DMS53 treated with DMSO at 0.1 percent for 48 hours (cell line): ENCODE results near the gene TNNT2.

Experiments used
- DNase-seq: peaks from one replicate; lab custom pipeline; 2025; ENCODE audit not compliant: unreplicated experiment; lab: John Stamatoyannopoulos, UW

Gene TNNT2

DNA sequence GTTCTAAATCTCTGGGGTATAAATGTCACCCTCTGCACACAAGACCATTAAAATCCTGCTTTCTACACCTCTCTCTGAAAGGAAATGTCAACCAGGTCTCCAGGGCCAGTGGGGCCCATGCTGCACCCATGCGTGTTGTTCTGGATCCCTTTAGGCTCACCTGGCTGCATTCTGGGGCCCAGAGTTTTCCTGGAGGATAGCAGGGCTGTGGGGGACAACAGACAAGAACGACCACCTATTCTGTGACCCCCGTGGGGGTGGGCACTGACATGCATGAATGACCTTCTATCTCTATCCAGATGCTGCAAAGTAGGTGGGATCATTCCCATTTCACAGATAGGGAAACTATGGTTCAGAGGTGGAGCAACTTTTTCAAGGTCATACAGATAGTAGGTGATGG, 41.6 kb downstream of the TNNT2 start:
- DNase-seq, result no peak

DNA sequence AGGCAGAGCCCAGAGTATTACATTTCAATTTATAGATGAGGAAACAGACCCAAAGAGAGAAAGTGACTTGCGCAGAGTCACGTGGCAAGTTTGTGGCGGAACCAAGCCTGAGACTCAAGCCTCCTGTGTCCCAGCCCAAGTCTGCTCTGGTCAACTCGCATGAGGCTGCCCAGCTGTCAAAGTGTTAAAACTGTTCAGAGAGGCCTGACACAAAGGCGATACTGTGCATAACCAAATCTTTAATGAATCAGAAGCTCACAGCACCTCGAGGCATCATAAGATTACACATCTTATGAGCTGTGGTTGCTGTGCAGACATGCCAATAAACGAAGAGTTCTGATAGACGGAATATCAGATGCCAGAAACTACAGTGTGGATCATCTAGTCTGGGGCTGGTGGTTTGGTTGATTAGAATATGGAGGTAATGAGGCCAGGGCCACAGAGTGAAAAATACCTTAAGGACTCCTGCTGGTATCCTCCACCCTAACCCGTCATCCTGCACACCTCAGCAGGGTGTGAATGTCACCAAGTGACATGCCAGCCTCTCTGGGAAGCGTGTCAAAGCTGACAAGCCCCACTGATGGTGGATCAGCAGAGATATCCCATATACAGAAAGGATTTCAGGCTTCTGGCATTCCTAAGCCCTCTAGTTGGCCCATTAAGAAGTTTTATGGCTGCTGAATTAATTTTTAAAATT, 42.2 kb downstream of the TNNT2 start:
- no peak for DNase-seq

DNA sequence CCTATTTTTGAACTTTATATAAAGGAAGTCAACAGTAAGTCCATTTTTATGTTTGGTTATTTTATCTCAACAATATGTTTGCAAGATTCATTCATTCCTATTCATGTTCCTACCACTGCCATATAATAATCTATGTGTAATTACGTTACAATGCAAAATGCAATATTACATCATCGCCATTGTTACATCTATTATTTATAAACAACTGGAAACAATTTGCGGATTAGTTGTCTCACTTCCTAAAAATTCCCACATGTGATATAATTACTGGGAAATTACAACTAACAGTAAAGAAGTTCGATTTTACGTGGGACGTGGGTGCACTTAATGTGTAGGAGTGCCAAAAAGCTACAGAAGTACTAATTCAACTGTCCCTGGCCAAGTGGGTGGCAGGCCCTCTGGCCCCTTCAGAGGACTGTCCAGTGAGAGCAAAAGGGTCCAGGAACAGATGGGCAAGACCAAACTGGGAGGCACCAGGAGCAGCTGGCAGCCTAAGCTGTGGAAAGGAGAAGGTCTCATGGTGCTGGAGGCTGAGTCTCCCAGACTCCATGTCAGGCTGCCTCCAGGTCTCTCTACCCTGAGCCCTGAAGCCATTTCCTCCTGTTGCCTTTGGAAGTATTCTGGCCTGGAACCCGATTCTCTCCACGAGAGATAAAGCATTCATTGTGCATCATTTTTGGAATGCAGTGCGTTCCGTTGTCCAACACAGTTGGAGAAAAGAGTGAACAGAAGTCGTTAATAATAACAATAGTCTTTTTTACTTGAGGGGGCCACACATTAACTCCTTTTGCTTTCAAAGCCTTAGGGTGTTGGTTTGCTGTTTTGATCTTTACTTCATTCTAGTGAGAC, 42.9 kb downstream of the TNNT2 start:
- DNase-seq, result no peak

DNA sequence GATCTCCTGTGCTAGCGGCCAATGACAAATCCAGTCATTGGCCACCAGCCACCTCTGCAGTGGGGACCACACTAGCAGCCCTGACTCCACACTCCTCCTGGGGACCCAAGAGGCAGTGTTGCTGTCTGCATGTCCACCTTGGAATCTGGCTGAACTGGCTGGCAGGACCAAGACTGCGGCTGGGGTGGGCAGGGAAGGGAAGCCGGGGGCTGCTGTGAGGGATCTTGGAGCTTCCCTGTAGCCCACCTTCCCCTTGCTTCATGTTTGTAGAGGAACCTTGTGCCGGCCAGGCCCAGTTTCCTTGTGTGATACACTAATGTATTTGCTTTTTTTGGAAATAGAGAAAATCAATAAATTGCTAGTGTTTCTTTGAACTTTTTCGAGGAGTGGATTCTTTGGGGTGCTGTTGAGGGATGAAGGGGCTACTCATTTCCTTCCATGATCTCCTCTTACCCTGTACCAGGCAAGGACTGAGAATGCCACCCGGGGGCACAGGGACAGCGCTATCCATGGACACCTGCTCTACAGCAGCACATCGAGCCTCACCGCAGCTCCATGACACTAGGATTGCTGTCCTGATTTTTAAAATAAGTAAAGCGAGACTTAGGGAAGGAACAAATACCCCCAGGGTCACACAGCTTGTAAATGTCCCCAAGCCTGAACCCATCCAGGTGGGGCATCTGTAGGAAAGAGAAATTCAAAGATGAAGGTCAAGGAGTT, 44.7 kb downstream of the TNNT2 start:
- DNase-seq, result no peak

DNA sequence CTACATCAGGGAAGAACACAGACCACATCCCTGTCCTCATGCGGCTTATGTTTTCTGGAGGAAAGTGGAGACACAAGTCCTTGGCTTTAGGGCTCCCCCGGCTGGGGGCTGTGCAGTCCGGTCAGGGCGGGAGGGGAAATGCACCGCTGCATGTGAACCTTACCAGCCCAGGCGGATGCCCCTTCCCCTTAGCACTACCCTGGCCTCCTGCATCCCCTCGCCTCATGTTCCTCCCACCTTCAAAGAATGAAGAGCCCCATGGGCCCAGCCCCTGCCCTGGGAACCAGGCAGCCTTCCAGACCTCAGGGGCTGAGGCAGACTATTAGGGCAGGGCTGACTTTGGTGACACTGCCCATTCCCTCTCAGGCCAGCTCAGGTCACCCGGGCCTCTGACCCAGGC, 45.5 kb downstream of the TNNT2 start:
- no peak for DNase-seq

DNA sequence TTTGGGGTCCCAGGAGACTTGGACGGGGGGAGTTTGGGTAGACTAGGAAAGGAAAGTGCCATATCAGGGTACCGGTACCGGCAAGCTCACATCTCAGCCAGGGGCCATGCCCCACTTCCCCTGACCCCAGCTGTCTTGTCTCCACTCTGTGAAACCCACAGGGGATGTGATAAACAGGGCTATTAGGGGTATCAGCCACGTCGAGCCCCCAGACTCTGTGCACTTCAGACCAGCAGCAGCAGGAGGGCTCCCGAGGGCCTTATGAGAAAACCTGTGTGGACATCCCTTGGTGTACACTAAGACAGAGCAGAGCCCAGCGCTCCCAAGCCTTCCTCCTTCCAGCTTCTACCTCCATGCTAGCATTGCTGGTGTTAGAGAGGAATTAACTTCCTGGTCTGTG, 46.3 kb downstream of the TNNT2 start:
- DNase-seq, result no peak

DNA sequence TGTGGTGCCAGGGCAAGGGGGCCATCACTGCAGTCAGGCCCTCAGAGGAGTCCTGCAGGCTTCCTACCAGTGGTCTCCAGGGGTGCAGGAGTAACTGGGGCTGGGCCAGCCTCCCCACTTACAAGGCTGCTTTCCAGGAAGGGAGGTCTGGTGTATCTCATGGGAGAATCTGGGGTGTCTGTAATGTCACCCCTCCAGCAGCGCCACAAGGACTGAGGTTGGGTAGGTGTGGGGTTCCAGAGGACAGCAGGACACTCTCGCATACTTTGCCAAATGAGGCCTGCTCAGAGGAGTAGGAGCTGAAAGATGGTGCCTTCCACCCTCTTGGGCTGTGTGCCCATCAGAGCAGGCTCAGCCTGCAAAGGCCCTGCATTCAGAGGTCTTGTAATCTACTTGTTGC, 46.9 kb downstream of the TNNT2 start:
- no peak for DNase-seq

DNA sequence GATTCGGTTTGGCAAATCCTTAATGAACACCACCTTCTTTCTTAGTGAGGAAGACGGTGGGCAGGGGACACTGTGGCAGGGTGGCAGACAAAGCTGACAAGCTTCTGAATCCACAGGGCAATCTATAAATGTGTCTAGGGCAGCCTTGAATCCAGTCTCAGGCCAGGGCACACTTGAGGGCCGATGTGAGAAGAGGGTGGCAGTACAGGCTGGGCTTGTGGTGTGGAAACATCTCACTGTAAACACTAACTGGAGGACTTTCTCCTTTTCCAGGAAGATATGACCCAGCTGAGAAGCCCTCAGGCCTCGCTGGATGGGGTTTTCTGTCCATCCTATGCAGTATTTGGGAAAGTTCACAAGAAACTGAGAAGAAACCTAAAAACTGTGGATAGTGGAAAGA, 47.7 kb downstream of the TNNT2 start:
- no peak for DNase-seq

DNA sequence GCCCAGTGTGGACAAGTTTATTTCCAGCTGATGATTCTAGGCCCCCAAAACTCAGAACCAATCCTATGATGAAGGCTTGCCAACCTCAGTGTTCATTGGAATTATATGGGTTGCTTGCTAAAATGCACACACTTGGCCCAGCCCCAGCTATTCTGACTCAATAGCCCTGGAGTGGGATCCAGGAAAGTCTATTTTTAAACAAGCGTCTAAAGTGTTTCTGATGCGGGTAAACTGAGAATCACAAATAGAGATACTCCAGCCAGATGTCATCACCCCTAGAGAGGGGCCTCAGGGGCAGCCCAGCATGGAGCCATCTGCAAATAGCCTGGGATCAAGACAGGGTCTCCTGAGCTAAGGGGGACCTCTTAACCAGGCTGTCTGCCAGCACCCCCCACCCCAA, 48.2 kb downstream of the TNNT2 start:
- no peak for DNase-seq

DNA sequence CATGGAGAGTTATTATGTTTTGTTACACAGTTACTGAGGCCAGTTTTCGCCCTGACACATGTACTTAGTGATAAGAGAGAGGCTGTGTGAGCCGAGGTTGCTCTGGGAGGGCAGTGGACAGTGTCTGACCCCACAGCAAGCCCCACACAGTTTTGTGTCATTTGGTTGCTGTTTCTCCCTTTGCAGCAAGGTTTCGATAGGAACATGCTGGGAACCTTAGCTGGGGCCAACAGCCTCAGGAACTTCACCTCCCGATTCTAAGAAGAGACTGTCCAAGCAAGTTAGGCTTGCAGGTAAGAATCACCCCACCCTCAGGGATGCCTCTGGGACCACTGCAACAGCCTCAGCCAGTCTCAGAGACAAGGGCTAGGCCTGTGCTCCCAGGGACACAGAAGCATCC, 48.9 kb downstream of the TNNT2 start:
- DNase-seq, result no peak

DNA sequence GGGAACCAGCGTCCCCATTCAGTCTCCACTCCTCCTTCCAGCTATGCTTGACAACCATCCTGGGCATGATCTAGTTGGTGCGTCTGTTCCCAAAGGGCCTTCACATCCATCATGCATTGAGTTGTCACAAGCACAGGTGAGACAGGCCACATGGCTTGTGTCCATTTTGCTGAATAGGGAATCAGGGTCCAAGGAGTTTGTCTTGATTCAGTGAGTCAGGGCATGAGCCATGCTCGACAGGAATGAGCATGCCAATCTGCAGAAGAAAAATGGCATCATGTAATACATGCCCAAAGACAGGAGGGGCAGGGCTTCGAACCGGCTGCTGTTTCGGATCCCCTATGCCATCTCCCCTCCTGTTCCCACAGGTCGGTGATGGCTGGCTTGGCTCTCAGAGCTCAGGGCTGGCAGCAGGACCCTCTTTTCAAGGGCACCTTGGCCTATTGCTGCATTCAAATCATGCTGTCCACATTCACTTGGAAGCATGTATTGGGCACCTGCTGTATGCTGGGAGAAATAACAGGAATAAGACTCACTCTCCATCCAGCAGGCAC, 49.7 kb downstream of the TNNT2 start:
- no peak for DNase-seq

DNA sequence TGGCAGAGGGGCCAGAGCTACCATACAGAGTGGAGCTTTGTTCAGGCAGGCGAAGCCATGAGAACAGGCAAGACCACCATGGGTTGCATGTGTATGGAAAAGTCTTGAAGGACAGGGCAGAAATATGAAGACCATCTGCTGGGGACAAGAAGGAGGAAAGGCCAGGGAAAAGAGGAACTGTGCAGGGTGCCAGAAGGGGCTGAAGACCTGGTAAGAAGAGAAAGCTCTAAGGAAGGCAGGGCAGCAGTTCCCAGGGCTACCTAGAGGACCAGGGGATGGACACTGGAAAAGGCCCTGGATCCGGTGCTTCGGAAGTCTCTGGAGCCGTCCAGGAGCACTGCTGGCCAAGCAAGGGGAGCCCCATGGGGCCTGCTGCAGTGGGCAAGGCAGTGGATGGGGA, 50.8 kb downstream of the TNNT2 start:
- no peak for DNase-seq

DNA sequence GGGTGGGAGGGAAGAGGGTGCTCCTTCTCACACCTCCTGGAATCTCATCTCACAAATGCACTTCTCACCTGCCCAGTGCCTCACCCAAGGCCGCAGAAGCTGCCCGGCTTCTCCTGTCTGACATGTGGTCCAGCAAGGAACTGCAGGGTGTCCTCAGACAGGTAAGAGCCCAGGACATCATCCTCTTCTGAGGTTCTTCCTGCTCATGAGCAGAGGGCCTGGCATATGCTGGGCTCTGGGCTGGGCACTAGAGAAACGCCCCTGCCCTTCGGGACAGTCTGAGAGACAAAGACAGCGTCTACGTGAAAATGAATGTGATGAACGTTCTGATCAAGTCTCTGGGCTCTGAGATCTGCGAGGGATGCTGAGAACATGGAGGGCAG, 51.8 kb downstream of the TNNT2 start:
- no peak for DNase-seq

DNA sequence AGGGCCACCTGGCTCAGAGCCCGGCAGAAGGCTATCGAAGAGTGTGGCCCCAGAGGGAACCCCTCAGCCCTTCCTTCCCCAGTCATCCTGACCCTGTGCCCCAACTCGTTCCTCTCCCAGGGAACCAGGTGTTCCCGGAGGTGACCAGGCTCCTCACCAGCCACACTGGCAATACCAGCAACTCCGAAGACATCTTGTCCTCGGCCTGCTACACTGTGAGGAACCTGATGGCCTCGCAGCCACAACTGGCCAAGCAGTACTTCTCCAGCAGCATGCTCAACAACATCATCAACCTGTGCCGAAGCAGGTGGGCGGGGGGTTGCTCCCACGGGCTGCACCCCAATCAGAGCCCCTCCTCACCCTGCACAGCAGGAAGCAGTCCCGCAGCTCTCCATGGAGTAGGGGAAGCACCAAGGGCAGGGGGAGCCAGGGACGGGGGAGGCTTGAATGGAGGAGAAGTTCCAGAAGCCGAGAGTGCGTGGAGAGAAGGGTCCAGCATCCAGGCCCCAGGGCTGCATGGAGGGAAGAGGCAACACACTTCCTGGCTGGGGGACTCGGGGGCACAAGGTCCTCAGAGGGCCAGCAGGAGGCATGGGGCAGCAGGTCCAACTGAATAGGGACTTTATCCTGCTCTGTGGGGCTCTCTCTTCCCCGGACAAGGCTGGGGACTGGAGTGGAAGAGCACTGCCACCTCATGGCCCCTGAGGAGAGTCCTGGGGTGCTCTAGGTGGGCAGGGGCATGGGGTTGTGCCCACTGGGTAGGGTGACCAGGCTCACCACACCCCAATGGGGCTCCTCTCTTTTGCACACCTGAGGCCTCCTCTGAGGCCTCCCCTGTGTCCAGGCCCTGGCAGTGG, 52.4 kb downstream of the TNNT2 start:
- DNase-seq, result no peak

DNA sequence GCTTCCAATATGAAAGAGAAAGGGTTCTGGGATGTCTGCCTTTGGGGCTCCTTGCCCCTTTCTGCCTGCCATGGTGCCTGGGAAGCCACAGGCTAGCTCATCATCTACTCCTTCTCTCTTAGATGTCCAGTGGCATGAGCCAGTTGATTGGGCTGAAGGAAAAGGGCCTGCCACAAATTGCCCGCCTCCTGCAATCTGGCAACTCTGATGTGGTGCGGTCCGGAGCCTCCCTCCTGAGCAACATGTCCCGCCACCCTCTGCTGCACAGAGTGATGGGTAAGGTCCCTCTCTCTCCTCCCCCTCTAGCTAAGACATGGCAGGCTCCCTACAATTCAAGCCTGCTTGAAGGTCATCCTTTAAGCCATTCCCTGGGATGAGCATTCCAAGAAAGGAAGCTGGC, 53.2 kb downstream of the TNNT2 start:
- no peak for DNase-seq

DNA sequence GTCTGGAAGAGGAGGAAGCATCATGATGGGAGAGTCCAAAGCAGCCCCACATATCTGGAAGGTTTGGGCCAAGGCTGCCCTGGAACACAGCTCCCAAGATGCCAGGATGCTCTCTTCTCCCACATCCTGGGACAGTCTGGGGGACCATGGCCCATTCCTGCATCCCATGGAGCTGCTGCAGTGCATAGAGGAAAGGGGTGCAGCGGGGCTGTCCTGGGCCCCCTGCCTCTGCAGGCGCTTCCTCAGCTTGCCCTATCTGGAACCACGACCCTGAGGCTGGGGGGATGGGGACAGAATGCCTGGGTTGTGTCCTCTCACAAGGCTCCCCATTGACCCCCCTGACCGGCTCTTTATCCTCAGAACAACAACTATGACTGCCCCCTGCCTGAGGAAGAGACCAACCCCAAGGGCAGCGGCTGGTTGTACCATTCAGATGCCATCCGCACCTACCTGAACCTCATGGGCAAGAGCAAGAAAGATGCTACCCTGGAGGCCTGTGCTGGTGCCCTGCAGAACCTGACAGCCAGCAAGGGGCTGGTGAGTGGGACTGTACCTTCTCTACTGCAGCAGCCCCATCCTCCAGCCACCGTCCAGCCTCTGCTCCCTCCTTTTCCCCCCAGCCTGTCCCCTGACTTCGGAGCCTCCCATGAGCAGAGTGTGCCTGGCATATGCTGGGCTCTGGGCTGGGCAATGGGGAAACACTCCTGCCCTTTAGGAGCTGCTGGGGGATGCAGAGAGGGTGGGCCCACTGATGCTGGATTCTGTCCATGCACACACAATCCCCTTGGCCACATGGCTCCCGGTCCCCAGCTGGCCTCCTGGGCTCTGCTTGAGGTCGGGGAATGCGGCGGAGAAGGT, 54.6 kb downstream of the TNNT2 start:
- DNase-seq, result no peak

DNA sequence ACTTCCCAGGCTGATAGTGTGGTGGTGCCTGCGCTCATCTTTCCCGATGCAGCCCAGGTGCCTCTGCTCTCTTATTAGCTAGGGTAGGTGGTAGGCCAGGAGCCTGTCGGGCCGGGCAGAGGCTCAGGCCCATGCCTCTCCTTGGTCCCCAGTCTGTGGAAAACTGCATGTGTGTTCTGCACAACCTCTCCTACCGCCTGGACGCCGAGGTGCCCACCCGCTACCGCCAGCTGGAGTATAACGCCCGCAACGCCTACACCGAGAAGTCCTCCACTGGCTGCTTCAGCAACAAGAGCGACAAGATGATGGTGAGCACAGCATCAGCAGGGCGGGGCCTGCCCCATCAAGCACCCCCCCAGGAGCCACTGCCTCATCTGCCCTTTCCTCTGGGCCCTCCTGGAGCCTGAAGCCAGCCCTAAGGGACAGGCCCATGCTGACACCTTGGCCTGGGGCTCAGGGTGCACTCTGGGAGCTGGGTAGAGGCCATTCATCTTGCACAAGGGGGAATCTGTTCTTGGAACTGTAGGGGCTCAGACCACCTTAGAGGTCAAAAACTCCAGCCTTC, 55.6 kb downstream of the TNNT2 start:
- no peak for DNase-seq

DNA sequence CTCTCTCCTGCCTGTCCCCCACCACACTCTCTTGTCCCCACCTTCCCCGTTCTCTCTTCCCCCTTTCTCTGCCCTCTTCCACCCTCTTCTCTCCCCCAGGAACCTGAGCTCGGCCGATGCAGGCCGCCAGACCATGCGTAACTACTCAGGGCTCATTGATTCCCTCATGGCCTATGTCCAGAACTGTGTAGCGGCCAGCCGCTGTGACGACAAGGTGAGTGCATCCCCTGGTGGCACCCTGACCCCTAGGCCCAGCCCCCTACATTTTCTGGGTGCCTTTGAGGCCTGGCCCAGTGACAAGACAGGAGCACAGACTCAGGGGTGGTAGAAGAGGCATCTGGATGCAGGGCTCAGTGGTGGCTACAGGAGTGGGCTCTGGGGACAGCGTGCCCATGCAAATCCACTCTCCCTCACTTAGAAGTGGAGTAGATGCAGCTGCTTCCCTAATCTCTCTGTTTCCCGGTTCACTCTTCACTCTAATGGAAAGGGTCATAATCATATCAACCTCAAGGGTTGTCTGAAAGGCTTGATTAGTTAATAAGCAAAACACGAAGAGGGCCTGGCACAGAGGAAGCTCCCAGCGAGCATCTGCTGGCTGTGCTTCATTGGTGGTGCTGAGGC, 57.2 kb downstream of the TNNT2 start:
- no peak for DNase-seq

DNA sequence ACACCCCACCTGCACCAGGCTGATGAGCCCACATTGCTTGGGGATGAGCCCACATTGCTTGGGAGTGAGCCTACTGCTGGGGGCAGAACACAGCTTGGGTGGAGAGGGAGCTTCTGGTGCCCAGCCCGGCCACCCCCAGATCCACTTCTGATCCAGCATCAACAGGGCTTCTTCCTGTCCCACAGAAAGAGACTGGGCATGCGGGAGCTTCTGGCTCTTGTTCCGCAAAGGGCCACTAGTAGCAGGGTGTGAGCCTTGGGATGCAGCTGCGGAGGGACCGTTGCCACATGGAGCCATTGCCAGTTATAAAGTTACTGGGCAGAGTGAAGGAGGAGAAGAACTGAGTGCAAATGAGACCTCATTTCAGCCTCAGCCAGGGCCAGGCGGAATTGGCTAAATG, 57.8 kb downstream of the TNNT2 start:
- no peak for DNase-seq
